Stimulated activated CD4-positive, alpha-beta T cell treated with anti-CD3 and anti-CD28 coated beads, TNF-alpha, amount 100 ng/mL, for 24 hours (primary cell): ENCODE results near the gene NUDT5.

Experiments
- DNase-seq, 3 experiments: peaks; one replicate each; pipeline ENCODE4 v3.0.0-alpha.2; 2020; ENCODE audit warnings: low read depth in 3 of 3

The NUDT5 gene

GRCh38 chr10:12165036-12165435 lies 30.7 kb downstream of the NUDT5 start:
- no peak for DNase-seq

GRCh38 chr10:12164085-12164484 lies 31.6 kb downstream of the NUDT5 start:
- DNase-seq = no peak

- no peak for DNase-seq
These were observed 32.8 kb downstream of the NUDT5 start for GRCh38 chr10:12162927-12163326.

GRCh38 chr10:12160664-12161063 lies 35.0 kb downstream of the NUDT5 start:
- no peak for DNase-seq

GRCh38 chr10:12158111-12158510 lies 37.6 kb downstream of the NUDT5 start:
- DNase-seq = no peak

GRCh38 chr10:12156367-12157123 lies 39.1 kb downstream of the NUDT5 start:
- DNase-seq = no peak

GRCh38 chr10:12154516-12154915 lies 41.2 kb downstream of the NUDT5 start:
- no peak for DNase-seq

GRCh38 chr10:12150163-12150562 lies 45.5 kb downstream of the NUDT5 start:
- no peak for DNase-seq

- DNase-seq = no peak
These were observed 51.2 kb downstream of the NUDT5 start for GRCh38 chr10:12144538-12144937.

- no peak for DNase-seq
These were observed 55.7 kb downstream of the NUDT5 start for GRCh38 chr10:12140038-12140437.

GRCh38 chr10:12135631-12136030 lies 60.1 kb downstream of the NUDT5 start:
- no peak for DNase-seq

- DNase-seq = no peak
These were observed 65.3 kb downstream of the NUDT5 start for GRCh38 chr10:12130237-12130872.

GRCh38 chr10:12129222-12130111 lies 66.2 kb downstream of the NUDT5 start, which contains the start of gene SEC61A2:
Gene SEC61A2, plus strand, starts transcription at chr10:12129677. Its CDS starts 111 bp downstream, at chr10:12129788.
- DNase-seq = peak; percentile 93 to 97 (median 96)

GRCh38 chr10:12121673-12122072 lies 74.0 kb downstream of the NUDT5 start:
- no peak for DNase-seq
